ENCODE results near the gene SNTG2. TPM values are rescaled to one million over a fixed set of nuclear protein-coding genes. Genes with fewer than 3 reads are reported as not detected.

The SNTG2 gene
- polyA plus RNA-seq, 3 donors = not detected

DNA sequence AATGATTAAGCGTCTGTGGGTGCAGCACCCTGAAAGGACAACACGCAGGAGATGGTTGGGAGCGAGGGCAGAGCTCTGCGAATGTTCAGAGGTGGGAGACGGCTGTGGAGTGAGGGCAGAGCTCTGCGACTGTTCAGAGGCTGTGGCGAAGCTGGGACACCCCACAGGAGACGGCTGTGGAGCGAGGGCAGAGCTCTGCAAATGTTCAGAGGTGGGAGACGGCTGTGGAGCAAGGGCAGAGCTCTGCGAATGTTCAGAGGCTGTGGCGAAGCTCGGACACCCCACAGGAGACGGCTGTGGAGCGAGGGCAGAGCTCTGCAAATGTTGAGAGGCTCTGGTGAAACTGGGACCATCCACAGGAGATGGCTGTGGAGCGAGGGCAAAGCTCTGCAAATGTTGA is 40.0 kb upstream of the SNTG2 start:
- H3K9ac ChIP-seq (ENCODE audit: insufficient read depth, low read length, poor library complexity, severe bottlenecking) = no peak overlapping the region
- DNase-seq = no peak
- no peaks in the 10 kb centered on the region for H3K4me1 ChIP-seq (ENCODE audit: control insufficient read depth in 1 of 2, insufficient read depth in 2 of 2, low read length in 2 of 2)
- Mint-ChIP-seq H3K4me1 (no peaks in the 10 kb centered on the region), H3K27me3 (ENCODE audit: low read depth in 3 of 3) (peaks cover 0 to 11% (median 0%) of the 10 kb centered on the region in 3 donors), H3K27ac (no peak overlapping the region), H3K4me3 (no peak overlapping the region), H3K9me3 (peaks cover 22 to 40% (median 34%) of the 10 kb centered on the region in 7 donors), H3K36me3 (no peaks in the 10 kb centered on the region)
- H3K27me3 ChIP-seq (ENCODE audit: control insufficient read depth in 2 of 2, insufficient read depth in 2 of 2, low read length in 2 of 2) = no peaks in the 10 kb centered on the region
- H3K4me3 ChIP-seq (replicated peaks in 1 of 3; ENCODE audit: low read depth in 2 of 3, low read length in 3 of 3) = no peak overlapping the region
- TF ChIP-seq, protein P1, sequence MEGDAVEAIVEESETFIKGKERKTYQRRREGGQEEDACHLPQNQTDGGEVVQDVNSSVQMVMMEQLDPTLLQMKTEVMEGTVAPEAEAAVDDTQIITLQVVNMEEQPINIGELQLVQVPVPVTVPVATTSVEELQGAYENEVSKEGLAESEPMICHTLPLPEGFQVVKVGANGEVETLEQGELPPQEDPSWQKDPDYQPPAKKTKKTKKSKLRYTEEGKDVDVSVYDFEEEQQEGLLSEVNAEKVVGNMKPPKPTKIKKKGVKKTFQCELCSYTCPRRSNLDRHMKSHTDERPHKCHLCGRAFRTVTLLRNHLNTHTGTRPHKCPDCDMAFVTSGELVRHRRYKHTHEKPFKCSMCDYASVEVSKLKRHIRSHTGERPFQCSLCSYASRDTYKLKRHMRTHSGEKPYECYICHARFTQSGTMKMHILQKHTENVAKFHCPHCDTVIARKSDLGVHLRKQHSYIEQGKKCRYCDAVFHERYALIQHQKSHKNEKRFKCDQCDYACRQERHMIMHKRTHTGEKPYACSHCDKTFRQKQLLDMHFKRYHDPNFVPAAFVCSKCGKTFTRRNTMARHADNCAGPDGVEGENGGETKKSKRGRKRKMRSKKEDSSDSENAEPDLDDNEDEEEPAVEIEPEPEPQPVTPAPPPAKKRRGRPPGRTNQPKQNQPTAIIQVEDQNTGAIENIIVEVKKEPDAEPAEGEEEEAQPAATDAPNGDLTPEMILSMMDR (IDR thresholded peaks at IDR 0.05) = no peak
- no peak overlapping the region for H3K4me2 ChIP-seq (replicated peaks; ENCODE audit: extremely low read depth, low read length, poor library complexity, severe bottlenecking)
- WGBS (ENCODE audit: insufficient coverage) = 92% methylated on average over 16 of the region's 16 CpGs
- H3K9me3 ChIP-seq (replicated peaks in 1 of 2; ENCODE audit: control insufficient read depth in 1 of 2, insufficient read depth in 1 of 2, low read length in 2 of 2) = peaks cover 35 to 45% of the 10 kb centered on the region in 2 donors
- intact Hi-C loops (cut with micrococcal nuclease) = no loop called here
- no peak overlapping the region for H3K27ac ChIP-seq (ENCODE audit: low read depth in 1 of 2, low read length in 2 of 2)
- H4K20me1 ChIP-seq (ENCODE audit: insufficient read depth, low read length) = no peaks in the 10 kb centered on the region
- no peak overlapping the region for H2AFZ ChIP-seq (ENCODE audit: insufficient read depth, low read depth, low read length, poor library complexity, severe bottlenecking)
- H3K79me2 ChIP-seq (ENCODE audit: insufficient read depth, low read length) = no peaks in the 10 kb centered on the region
- no peaks in the 10 kb centered on the region for H3K36me3 ChIP-seq (replicated peaks in 1 of 2; ENCODE audit: control insufficient read depth in 1 of 2, insufficient read depth in 2 of 2, low read length in 2 of 2)

DNA sequence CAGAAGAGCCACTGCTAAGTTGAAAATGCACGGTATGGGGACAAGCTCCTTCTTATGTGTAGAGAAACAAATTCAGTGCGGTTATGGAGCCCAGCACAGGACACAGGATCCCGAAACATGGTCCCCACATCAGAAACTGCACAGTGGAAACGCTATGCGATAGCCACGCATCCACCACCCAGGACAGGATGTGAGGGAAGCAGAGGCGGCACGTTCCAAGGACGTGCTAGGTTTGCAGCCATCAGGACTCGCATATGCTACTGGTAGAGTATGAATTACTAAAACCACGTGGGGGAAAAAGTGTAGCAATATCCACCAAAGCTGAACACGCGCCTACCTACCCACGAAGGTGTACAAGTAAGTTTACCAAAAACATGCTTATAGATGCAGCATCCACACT is 34.7 kb upstream of the SNTG2 start:
- H3K4me3 ChIP-seq (replicated peaks in 1 of 3; ENCODE audit: low read depth in 2 of 3, low read length in 3 of 3) = no peak overlapping the region
- H3K4me2 ChIP-seq (replicated peaks; ENCODE audit: extremely low read depth, low read length, poor library complexity, severe bottlenecking) = no peak overlapping the region
- 96% methylated on average over 10 of the region's 14 CpGs for WGBS (ENCODE audit: insufficient coverage)
- H3K4me1 ChIP-seq (ENCODE audit: control insufficient read depth in 1 of 2, insufficient read depth in 2 of 2, low read length in 2 of 2) = no peaks in the 10 kb centered on the region
- no peak for DNase-seq
- no peak overlapping the region for H3K27ac Mint-ChIP-seq
- no peaks in the 10 kb centered on the region for H3K4me1 Mint-ChIP-seq
- H3K4me3 Mint-ChIP-seq = no peak overlapping the region
- TF ChIP-seq, protein P1 (IDR thresholded peaks at IDR 0.05) = no peak
- no peaks in the 10 kb centered on the region for H3K27me3 ChIP-seq (ENCODE audit: control insufficient read depth in 2 of 2, insufficient read depth in 2 of 2, low read length in 2 of 2)
- H3K79me2 ChIP-seq (ENCODE audit: insufficient read depth, low read length) = no peaks in the 10 kb centered on the region
- H3K27ac ChIP-seq (ENCODE audit: low read depth in 1 of 2, low read length in 2 of 2) = no peak overlapping the region
- intact Hi-C loops (cut with micrococcal nuclease) = no loop called here
- no peaks in the 10 kb centered on the region for H4K20me1 ChIP-seq (ENCODE audit: insufficient read depth, low read length)
- H3K9me3 Mint-ChIP-seq = peaks cover 3 to 21% (median 10%) of the 10 kb centered on the region in 7 donors
- no peak overlapping the region for H2AFZ ChIP-seq (ENCODE audit: insufficient read depth, low read depth, low read length, poor library complexity, severe bottlenecking)
- H3K36me3 Mint-ChIP-seq = no peaks in the 10 kb centered on the region
- H3K36me3 ChIP-seq (replicated peaks in 1 of 2; ENCODE audit: control insufficient read depth in 1 of 2, insufficient read depth in 2 of 2, low read length in 2 of 2) = no peaks in the 10 kb centered on the region
- peaks cover 10 to 19% of the 10 kb centered on the region in 2 donors for H3K9me3 ChIP-seq (replicated peaks in 1 of 2; ENCODE audit: control insufficient read depth in 1 of 2, insufficient read depth in 1 of 2, low read length in 2 of 2)
- H3K9ac ChIP-seq (ENCODE audit: insufficient read depth, low read length, poor library complexity, severe bottlenecking) = no peak overlapping the region
- H3K27me3 Mint-ChIP-seq (ENCODE audit: low read depth in 3 of 3) = peaks cover 0 to 12% (median 0%) of the 10 kb centered on the region in 3 donors

Data from CD14-positive monocyte (primary cell).